Prostate gland (tissue), 2 donors: Measurements from ENCODE around the gene CCR9. TPM values are rescaled to one million over a fixed set of nuclear protein-coding genes. Genes with fewer than 3 reads are reported as not detected.

ENCODE experiments used
- DNase-seq: peaks from one replicate; pipeline ENCODE4 v3.0.0-alpha.2; 2019; ENCODE audit warnings: low spot score
- H3K27ac ChIP-seq, 2 donors: fragments of 200-600 bp; sonication (generic); 2 replicates each; pipeline ENCODE4 v1.5.1; 2017 to 2019
- H3K27me3 ChIP-seq: fragments of 200-600 bp; sonication (generic); replicated peaks from 2 replicates; pipeline ENCODE4 v1.5.1; 2019; ENCODE audit not compliant: insufficient read depth
- H3K36me3 ChIP-seq, 2 donors: fragments of 200-600 bp; sonication (generic); 1 replicate in 1 of 2; 2 replicates in 1 of 2; pipeline versions ENCODE4 v1.5.1 to v1.8.1; 2017 to 2019
- H3K4me1 ChIP-seq: fragments of 200-600 bp; sonication (generic); replicated peaks from 2 replicates; pipeline ENCODE4 v1.5.1; 2019
- H3K4me3 ChIP-seq, 2 donors: fragments of 200-600 bp; sonication (generic); 2 replicates each; pipeline ENCODE4 v1.5.1; 2017 to 2019
- H3K9me3 ChIP-seq: fragments of 200-600 bp; sonication (generic); 2 replicates; pipeline ENCODE4 v1.5.1; 2017
- CTCF ChIP-seq, 4 experiments: fragments of 200-600 bp in 2 of 4; fragments of 450-650 bp in 2 of 4; sonication (generic) in 2 of 4; IDR thresholded peaks; 1 replicate in 3 of 4; 2 replicates in 1 of 4; pipeline ENCODE4 v1.5.1; 2016 to 2019; ENCODE audit warnings: antibody characterized with exemption in 4 of 4, mild to moderate bottlenecking in 2 of 4, moderate library complexity in 2 of 4
- POLR2A ChIP-seq: fragments of 450-650 bp; IDR thresholded peaks from one replicate; pipeline ENCODE4 v1.6.1; 2016; ENCODE audit warnings: antibody characterized with exemption, mild to moderate bottlenecking
- POLR2AphosphoS5 ChIP-seq: sonication (generic); formaldehyde crosslinking; IDR thresholded peaks from one replicate; pipeline ENCODE4 v1.6.1; 2017; ENCODE audit warnings: antibody characterized with exemption
- WGBS: methylation state at CpG from one replicate; pipeline ENCODE4 v1.1.5; 2018; 5-methylcytosine and 5-hydroxymethylcytosine counted together
- intact Hi-C: fragments of 100-400 bp; cut with DNase I; formaldehyde crosslinking; loops from one replicate; pipeline ENCODE4 v1.14.2; 2022
- total RNA-seq, 2 donors: library from RNA; depleted of rRNA; stranded (reverse); fragments of >200 nt; gene quantifications; one replicate each; pipeline ENCODE4 v1.1.0, GENCODE V29; 2016

CCR9 gene
- total RNA-seq, 2 donors from 2014 or later: 0.09 TPM; not detected in 1

DNA sequence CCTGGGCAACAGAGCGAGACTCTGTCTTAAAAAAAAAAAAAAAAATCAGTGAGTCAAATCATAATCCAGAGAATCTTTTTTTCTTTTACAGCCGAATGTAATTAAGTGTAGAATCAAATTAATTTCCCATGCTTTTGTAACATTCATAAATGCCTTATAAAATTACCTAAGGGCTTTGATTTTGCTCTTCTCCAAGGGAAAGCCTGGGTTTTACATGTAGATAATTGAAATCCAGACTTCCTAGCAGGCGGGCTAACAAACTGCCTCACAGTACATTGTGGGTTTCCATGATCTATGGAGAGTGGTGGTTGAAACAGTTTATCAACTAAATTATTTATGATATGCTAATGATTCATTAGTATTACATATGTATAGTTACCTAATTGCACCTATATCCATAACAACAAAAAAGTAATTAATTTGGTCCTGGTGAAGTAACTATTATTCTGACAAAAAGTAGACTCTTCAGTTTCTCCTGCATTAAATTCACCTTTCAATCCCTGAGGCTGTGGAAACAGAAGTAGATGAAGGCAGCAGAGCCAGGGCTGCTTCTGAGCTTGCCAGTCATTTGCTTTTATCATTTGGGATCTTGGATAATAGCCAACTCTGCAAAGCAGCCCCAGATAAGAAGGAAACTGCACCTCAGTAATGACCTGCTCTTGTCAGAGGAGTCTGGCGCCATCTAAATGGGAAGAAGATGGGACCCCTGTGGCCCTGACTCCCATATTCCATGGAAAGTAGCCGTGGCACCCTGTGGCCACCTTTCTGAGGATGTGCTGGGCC is 9.5 kb downstream of the CCR9 start:
- Histone ChIP-seq H3K4me1 (no peaks in the 10 kb centered on the region), H3K36me3 (no peaks in the 10 kb centered on the region), H3K4me3 (no peak overlapping the region), H3K27ac (no peak overlapping the region), H3K9me3 (no peaks in the 10 kb centered on the region), H3K27me3 (no peaks in the 10 kb centered on the region)
- 93% methylated on average over 5 of the region's 5 CpGs for WGBS
- no peak for DNase-seq
- TF ChIP-seq POLR2A (no peak), POLR2AphosphoS5 (no peak), CTCF (IDR thresholded peaks at IDR 0.05) (no peak)
- intact Hi-C loops: no loop called here

DNA sequence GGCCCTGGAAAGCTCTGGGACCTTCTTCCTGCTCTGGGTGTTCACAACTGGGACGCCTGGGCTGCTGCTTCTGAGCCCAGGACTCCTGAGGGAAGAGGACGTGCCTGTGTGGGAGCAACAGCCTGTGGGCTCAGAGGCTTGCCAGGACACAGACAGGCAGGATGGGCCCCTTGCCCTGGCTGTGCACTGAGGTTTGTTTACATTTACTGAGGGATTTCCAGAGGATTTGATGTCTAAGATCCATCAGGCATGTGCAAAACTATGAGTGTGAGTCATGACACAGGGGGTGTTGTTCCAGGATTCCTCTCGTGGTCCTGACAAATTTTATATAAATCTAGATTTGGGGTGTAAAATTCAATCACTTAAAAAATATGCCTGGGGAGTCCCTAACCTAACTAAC is 10.6 kb downstream of the CCR9 start:
- 31% methylated on average over 3 of the region's 3 CpGs for WGBS
- H3K36me3 ChIP-seq: no peaks in the 10 kb centered on the region
- no peaks in the 10 kb centered on the region for H3K4me1 ChIP-seq
- intact Hi-C loops: no loop called here
- no peaks in the 10 kb centered on the region for H3K27me3 ChIP-seq
- H3K27ac ChIP-seq: no peak overlapping the region
- no peak overlapping the region for H3K4me3 ChIP-seq
- no peaks in the 10 kb centered on the region for H3K9me3 ChIP-seq
- no peak for TF ChIP-seq POLR2A
- TF ChIP-seq CTCF (IDR thresholded peaks at IDR 0.05): no peak
- no peak for TF ChIP-seq POLR2AphosphoS5
- DNase-seq: no peak

DNA sequence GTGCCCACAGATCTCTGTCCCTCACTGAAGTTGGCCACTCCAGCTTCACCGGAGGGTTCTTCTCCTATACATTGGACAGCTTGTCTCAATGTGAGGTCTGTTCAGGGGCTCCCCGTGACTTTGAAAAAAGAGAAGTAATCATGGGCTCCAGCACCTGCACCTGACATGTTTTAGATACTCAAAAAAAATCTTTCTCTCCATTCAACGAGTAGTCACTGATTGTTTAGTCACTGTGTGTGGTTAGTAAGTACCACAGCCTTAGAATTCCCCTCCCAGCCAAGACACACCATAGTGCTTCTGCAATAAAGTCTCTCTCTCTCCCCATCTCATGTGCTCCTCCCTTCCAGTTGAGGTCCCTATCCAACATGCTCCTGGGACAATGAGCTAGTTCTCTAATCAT is 18.6 kb downstream of the CCR9 start:
- no peak for DNase-seq
- H3K4me1 ChIP-seq: no peaks in the 10 kb centered on the region
- WGBS: 81% methylated on average over 3 of the region's 3 CpGs
- H3K36me3 ChIP-seq: no peaks in the 10 kb centered on the region
- no peaks in the 10 kb centered on the region for H3K27me3 ChIP-seq
- intact Hi-C loops: loop anchor here (5.0 kb wide), 1 partner anchor 143 kb away; no protein-coding TSS in a partner anchor
- H3K9me3 ChIP-seq: no peaks in the 10 kb centered on the region
- TF ChIP-seq POLR2A (no peak), CTCF (IDR thresholded peaks at IDR 0.05) (no peak), POLR2AphosphoS5 (no peak)
- no peak overlapping the region for H3K4me3 ChIP-seq
- H3K27ac ChIP-seq: no peak overlapping the region

DNA sequence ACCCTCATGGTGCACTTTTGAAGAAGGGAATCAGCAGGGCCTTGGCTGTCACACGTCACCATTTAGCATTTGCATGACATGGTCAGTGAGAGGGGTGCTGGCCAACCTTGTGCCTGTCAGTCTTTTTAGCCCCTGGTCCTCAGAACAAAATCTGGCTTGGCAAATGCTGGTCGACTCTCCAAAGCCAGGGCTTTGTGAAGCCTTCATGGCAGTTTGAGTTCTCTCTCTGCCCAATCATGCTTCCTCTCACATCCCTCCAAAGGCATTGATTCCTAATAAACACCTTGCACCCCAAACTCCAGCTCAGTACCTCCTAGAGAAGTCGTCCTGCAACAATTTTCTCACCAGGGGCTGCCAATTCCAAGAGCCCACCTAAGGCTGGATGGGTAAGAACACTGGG is 19.4 kb downstream of the CCR9 start:
- Histone ChIP-seq H3K36me3 (no peaks in the 10 kb centered on the region), H3K9me3 (no peaks in the 10 kb centered on the region), H3K27me3 (no peaks in the 10 kb centered on the region), H3K4me3 (no peak overlapping the region), H3K4me1 (no peaks in the 10 kb centered on the region), H3K27ac (no peak overlapping the region)
- no peak for DNase-seq
- intact Hi-C loops: loop anchor here (5.0 kb wide), 1 partner anchor 143 kb away; no protein-coding TSS in a partner anchor
- TF ChIP-seq CTCF (IDR thresholded peaks at IDR 0.05): no peak
- TF ChIP-seq POLR2A: no peak
- no peak for TF ChIP-seq POLR2AphosphoS5
- 89% methylated on average over 3 of the region's 3 CpGs for WGBS
